Thyroid gland (tissue), 4 donors: ENCODE data around the gene OOSP4A. TPM values are rescaled to one million over a fixed set of nuclear protein-coding genes. Genes with fewer than 3 reads are reported as not detected.

Experiments used
- DNase-seq, 2 donors: peaks; one replicate each; pipeline ENCODE4 v3.0.0-alpha.2; 2019
- H3K27ac ChIP-seq, 3 donors: fragments of 200-600 bp; sonication (generic); 1 replicate in 2 of 3; 2 replicates in 1 of 3; pipeline ENCODE4 v1.5.1; 2016 to 2019; ENCODE audit warnings: mild to moderate bottlenecking in 1 of 3, moderate library complexity in 1 of 3
- H3K27me3 ChIP-seq: fragments of 200-600 bp; sonication (generic); one replicate; pipeline ENCODE4 v1.5.1; 2019
- H3K36me3 ChIP-seq, 2 donors: fragments of 200-600 bp; sonication (generic); one replicate each; pipeline ENCODE4 v1.5.1; 2016 to 2019
- H3K4me1 ChIP-seq, 2 donors: fragments of 200-600 bp; sonication (generic); one replicate each; pipeline ENCODE4 v1.5.1; 2017 to 2019
- H3K4me3 ChIP-seq, 3 donors: fragments of 200-600 bp; sonication (generic); replicated peaks in 1 of 3; 1 replicate in 2 of 3; 2 replicates in 1 of 3; pipeline ENCODE4 v1.5.1; 2016; ENCODE audit warnings: mild to moderate bottlenecking in 1 of 3
- H3K9me3 ChIP-seq: fragments of 200-600 bp; sonication (generic); one replicate; pipeline ENCODE4 v1.5.1; 2017
- POLR2A ChIP-seq, 2 donors: fragments of 450-650 bp; IDR thresholded peaks; one replicate each; pipeline ENCODE4 v1.6.1; 2017; ENCODE audit warnings: antibody characterized with exemption in 2 of 2, mild to moderate bottlenecking in 2 of 2, moderate library complexity in 1 of 2
- WGBS, 2 donors: methylation state at CpG; one replicate each; pipeline ENCODE4 v1.1.5; 2017; 5-methylcytosine and 5-hydroxymethylcytosine counted together
- intact Hi-C: fragments of 100-400 bp; cut with DNase I; formaldehyde crosslinking; loops from one replicate; pipeline ENCODE4 v1.15.1; 2023
- total RNA-seq, 4 donors: library from RNA; depleted of rRNA; stranded (reverse); fragments of >200 nt; gene quantifications; one replicate each; pipeline ENCODE4 v1.2.3, GENCODE V29; 2016
- TF ChIP-seq, protein P1 (sequence below), 6 experiments: fragments of 200-600 bp in 3 of 6; fragments of 450-650 bp in 3 of 6; sonication (generic) in 3 of 6; IDR thresholded peaks; one replicate each; pipeline ENCODE4 v1.5.1; 2016 to 2019; ENCODE audit warnings: antibody characterized with exemption in 6 of 6, mild to moderate bottlenecking in 2 of 6, inconsistent platforms in 1 of 6, moderate library complexity in 1 of 6

Gene OOSP4A
- total RNA-seq, 4 donors from 2014 or later: not detected

DNA sequence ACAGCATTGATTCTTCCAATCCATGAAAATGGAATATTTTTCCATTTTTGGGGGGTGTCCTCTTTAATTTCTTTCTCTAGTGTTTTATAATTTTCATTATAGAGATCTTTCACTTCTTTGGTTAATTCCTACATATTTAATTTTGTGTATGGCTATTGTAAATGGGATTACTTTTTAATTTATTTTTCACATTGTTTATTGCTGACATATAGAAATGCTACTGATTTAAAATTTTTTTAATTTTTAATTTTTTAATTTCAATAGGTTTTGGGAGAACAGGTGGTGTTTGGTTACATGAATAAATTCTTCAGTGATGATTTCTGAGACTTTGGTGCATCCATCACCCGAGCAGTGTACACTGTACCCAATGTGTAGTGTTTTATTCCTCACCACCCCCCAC lies 26.6 kb downstream of the OOSP4A start:
- Histone ChIP-seq H3K4me1 (no peaks in the 10 kb centered on the region), H3K4me3 (no peak overlapping the region), H3K9me3 (no peaks in the 10 kb centered on the region), H3K27ac (no peak overlapping the region), H3K27me3 (no peaks in the 10 kb centered on the region), H3K36me3 (no peaks in the 10 kb centered on the region)
- intact Hi-C loops: no loop called here
- 74 to 77% methylated on average over 1 of the region's 1 CpG for WGBS, 2 donors
- no peak for DNase-seq
- no peak for TF ChIP-seq POLR2A (IDR thresholded peaks at IDR 0.05)
- TF ChIP-seq, protein P1, sequence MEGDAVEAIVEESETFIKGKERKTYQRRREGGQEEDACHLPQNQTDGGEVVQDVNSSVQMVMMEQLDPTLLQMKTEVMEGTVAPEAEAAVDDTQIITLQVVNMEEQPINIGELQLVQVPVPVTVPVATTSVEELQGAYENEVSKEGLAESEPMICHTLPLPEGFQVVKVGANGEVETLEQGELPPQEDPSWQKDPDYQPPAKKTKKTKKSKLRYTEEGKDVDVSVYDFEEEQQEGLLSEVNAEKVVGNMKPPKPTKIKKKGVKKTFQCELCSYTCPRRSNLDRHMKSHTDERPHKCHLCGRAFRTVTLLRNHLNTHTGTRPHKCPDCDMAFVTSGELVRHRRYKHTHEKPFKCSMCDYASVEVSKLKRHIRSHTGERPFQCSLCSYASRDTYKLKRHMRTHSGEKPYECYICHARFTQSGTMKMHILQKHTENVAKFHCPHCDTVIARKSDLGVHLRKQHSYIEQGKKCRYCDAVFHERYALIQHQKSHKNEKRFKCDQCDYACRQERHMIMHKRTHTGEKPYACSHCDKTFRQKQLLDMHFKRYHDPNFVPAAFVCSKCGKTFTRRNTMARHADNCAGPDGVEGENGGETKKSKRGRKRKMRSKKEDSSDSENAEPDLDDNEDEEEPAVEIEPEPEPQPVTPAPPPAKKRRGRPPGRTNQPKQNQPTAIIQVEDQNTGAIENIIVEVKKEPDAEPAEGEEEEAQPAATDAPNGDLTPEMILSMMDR (IDR thresholded peaks at IDR 0.05): no peak

DNA sequence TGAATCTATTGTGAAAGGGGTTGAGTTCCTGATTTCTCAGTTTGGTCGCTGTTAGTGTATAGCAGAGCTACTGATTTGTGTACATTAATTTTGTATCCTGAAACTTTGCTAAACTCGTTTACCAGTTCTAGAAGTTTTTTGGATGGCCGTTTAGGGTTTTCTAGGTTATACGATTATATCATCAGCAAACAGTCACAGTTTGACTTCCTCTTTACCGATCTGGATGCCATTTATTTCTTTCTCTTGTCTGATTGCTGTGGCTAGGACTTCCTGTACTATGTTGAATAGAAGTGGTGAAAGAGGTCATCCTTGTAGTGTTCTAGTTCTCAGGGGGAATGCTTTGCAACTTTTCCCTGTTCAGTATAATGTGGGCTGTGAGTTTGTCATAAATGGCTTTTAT lies 28.6 kb downstream of the OOSP4A start:
- H3K9me3 ChIP-seq: no peaks in the 10 kb centered on the region
- TF ChIP-seq, protein P1 (IDR thresholded peaks at IDR 0.05): no peak
- no peak for TF ChIP-seq POLR2A (IDR thresholded peaks at IDR 0.05)
- no peak for DNase-seq
- WGBS, 2 donors: 68 to 71% methylated on average over 5 of the region's 5 CpGs
- H3K4me3 ChIP-seq: no peak overlapping the region
- no peaks in the 10 kb centered on the region for H3K36me3 ChIP-seq
- H3K4me1 ChIP-seq: no peaks in the 10 kb centered on the region
- no peaks in the 10 kb centered on the region for H3K27me3 ChIP-seq
- no peak overlapping the region for H3K27ac ChIP-seq
- intact Hi-C loops: no loop called here

DNA sequence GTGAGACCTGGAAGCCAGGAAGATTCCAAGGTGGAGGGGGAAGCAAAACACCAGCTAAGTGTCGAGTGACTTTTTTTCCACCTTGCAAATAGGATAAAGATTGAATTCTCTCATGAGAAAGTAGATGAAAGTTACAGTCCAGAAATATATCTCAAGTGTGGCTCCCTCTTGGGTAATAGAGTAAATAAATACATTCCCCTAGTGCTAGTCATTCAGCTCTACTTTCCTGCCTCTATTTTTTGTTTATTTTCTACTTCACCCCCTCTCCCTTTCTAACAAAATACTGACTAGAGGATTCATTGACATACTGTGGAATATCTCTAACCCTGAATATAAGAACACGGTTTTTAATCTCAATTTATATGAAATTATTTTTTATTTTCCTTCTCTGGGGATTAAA lies 34.0 kb downstream of the OOSP4A start:
- no peaks in the 10 kb centered on the region for H3K4me1 ChIP-seq
- DNase-seq: no peak
- no peaks in the 10 kb centered on the region for H3K27me3 ChIP-seq
- no peak for TF ChIP-seq POLR2A (IDR thresholded peaks at IDR 0.05)
- TF ChIP-seq, protein P1 (IDR thresholded peaks at IDR 0.05): no peak
- H3K36me3 ChIP-seq: no peaks in the 10 kb centered on the region
- no peak overlapping the region for H3K4me3 ChIP-seq
- intact Hi-C loops: no loop called here
- H3K27ac ChIP-seq: no peak overlapping the region
- 61 to 75% methylated on average over 2 of the region's 2 CpGs for WGBS, 2 donors
- no peaks in the 10 kb centered on the region for H3K9me3 ChIP-seq

DNA sequence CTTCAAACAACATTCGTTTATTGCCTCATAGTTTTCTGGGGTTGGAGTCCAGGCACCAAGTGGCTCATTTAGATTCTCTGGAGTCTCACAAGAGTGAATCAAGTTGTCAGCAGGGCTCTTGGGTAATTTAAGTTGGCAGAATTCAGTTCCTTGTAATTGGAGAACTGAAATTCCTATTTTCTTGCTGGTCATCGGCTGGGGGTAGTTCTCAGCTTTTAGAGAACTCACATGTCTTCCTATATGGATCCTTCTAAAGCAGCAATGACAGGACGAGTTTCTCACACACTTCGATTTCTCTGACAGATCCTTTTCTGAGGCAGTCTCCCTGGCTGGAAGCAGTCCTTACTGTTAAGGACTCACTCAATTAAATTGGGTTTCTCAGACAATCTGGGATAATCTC lies 35.9 kb downstream of the OOSP4A start:
- 58 to 65% methylated on average over 4 of the region's 4 CpGs for WGBS, 2 donors
- DNase-seq: no peak

DNA sequence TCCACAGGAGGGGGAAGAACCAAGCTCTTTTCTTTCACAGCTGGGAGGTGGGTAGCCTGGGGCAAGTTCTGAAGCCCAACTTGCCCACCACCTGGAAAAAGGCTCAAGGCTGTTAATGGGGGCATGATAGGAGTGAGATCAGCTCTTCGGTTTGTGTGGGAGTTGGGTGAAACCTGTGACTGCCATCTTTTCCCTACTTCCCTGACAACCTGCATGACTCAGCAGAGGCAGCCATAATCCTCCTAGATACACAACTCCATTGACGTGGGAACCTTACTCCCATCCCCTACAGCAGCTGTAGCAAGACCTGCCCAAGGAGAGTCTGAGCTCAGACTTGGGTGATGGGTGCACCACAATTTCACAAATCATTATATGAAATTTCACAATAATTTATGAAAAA lies 39.9 kb downstream of the OOSP4A start:
- Histone ChIP-seq H3K4me3 (no peak overlapping the region), H3K27me3 (no peaks in the 10 kb centered on the region), H3K9me3 (no peaks in the 10 kb centered on the region), H3K36me3 (no peaks in the 10 kb centered on the region), H3K27ac (no peak overlapping the region), H3K4me1 (no peaks in the 10 kb centered on the region)
- DNase-seq: no peak
- TF ChIP-seq POLR2A (IDR thresholded peaks at IDR 0.05): no peak
- TF ChIP-seq, protein P1 (IDR thresholded peaks at IDR 0.05): no peak
- intact Hi-C loops: no loop called here
- 64 to 81% methylated on average over 2 of the region's 2 CpGs for WGBS, 2 donors

More for the DNA sequence above, 35.9 kb downstream of the OOSP4A start:
- no peak overlapping the region for H3K4me3 ChIP-seq
- no peak overlapping the region for H3K27ac ChIP-seq
- TF ChIP-seq, protein P1 (IDR thresholded peaks at IDR 0.05): no peak
- no peak for TF ChIP-seq POLR2A (IDR thresholded peaks at IDR 0.05)
- intact Hi-C loops: no loop called here
- H3K9me3 ChIP-seq: no peaks in the 10 kb centered on the region
- H3K4me1 ChIP-seq: no peaks in the 10 kb centered on the region
- H3K27me3 ChIP-seq: no peaks in the 10 kb centered on the region
- no peaks in the 10 kb centered on the region for H3K36me3 ChIP-seq
